Measurements from ENCODE around the gene HNRNPUL2. TPM values are rescaled to one million over a fixed set of nuclear protein-coding genes. Genes with fewer than 3 reads are reported as not detected.

Gene HNRNPUL2
- 10 to 100 TPM; 58.0 to 73.1 (median 69.3) TPM for total RNA-seq
- total RNA-seq (2013), result 26.3 TPM

GRCh38 chr11:62727165-62727871 lies at the start of gene HNRNPUL2:
Gene HNRNPUL2 (minus strand): TSS chr11:62727457. CDS start chr11:62727156, 301 bp downstream.
- peaks cover 44 to 60% of the 10 kb centered on the region in 2 donors for H3K4me1 Mint-ChIP-seq
- ATAC-seq (peak; percentile 82 to 91 (median 84)), DNase-seq (peak; percentile 97 to 100)
- peaks cover 32% of the 10 kb centered on the region for H3K36me3 ChIP-seq (ENCODE audit: control insufficient read depth, insufficient read depth, low read length)
- peak within 1 kb of the TSS; percentile 98 for H3K4me3 Mint-ChIP-seq
- peak within 1 kb of the TSS; percentile 88 for H3K27ac ChIP-seq (ENCODE audit: low read length)
- H3K4me1 ChIP-seq (ENCODE audit: control insufficient read depth, insufficient read depth, low read length), result peaks cover 44% of the 10 kb centered on the region
- WGBS (ENCODE audit: insufficient coverage), result under 1% methylated on average over 72 of the region's 72 CpGs
- peak within 1 kb of the TSS; percentile 99 for H3K27ac Mint-ChIP-seq
- no peaks in the 10 kb centered on the region for H3K9me3 ChIP-seq (ENCODE audit: control insufficient read depth, insufficient read depth, low read length)
- no peak for TF ChIP-seq CTCF (IDR thresholded peaks at IDR 0.05)
- peak within 1 kb of the TSS; percentile 91 for H3K4me3 ChIP-seq (ENCODE audit: low read length)
- intact Hi-C loops (cut with micrococcal nuclease), result loop anchor here (1.0 to 5.0 kb wide), 4 partner anchors 18 to 105 kb away; partner anchors contain the start of genes C11orf98, CSKMT, STX5 and TEX54
- H3K36me3 Mint-ChIP-seq, result peaks cover 15% of the 10 kb centered on the region
- H3K27me3 Mint-ChIP-seq (ENCODE audit: low read depth in 2 of 2), result no peaks in the 10 kb centered on the region
- no peaks in the 10 kb centered on the region for H3K27me3 ChIP-seq (ENCODE audit: control insufficient read depth, insufficient read depth, low read length)
- no peaks in the 10 kb centered on the region for H3K9me3 Mint-ChIP-seq

GRCh38 chr11:62775646-62776045 lies 48.4 kb upstream of the HNRNPUL2 start:
- H3K9me3 Mint-ChIP-seq, result no peaks in the 10 kb centered on the region
- no peaks in the 10 kb centered on the region for H3K36me3 Mint-ChIP-seq
- Histone ChIP-seq H3K27me3 (ENCODE audit: control insufficient read depth, insufficient read depth, low read length) (no peaks in the 10 kb centered on the region), H3K27ac (ENCODE audit: low read length) (no peak overlapping the region), H3K9me3 (ENCODE audit: control insufficient read depth, insufficient read depth, low read length) (no peaks in the 10 kb centered on the region), H3K4me3 (ENCODE audit: low read length) (no peak overlapping the region), H3K36me3 (ENCODE audit: control insufficient read depth, insufficient read depth, low read length) (peaks cover 7% of the 10 kb centered on the region), H3K4me1 (ENCODE audit: control insufficient read depth, insufficient read depth, low read length) (peaks cover 19% of the 10 kb centered on the region)
- ATAC-seq, result no peak
- intact Hi-C loops (cut with micrococcal nuclease), result no loop called here
- no peak overlapping the region for H3K4me3 Mint-ChIP-seq
- H3K4me1 Mint-ChIP-seq, result peaks cover 14 to 18% of the 10 kb centered on the region in 2 donors
- no peak for TF ChIP-seq CTCF (IDR thresholded peaks at IDR 0.05)
- no peak for DNase-seq
- WGBS (ENCODE audit: insufficient coverage), result 99% methylated on average over 17 of the region's 17 CpGs
- H3K27ac Mint-ChIP-seq, result peak overlapping the region in 1 of 2 donors; percentile 40
- no peaks in the 10 kb centered on the region for H3K27me3 Mint-ChIP-seq (ENCODE audit: low read depth in 2 of 2)

GRCh38 chr11:62774407-62774806 lies 47.1 kb upstream of the HNRNPUL2 start:
- H3K27ac ChIP-seq (ENCODE audit: low read length), result no peak overlapping the region
- no peaks in the 10 kb centered on the region for H3K36me3 Mint-ChIP-seq
- H3K9me3 Mint-ChIP-seq, result no peaks in the 10 kb centered on the region
- WGBS (ENCODE audit: insufficient coverage), result 92% methylated on average over 6 of the region's 6 CpGs
- no peak overlapping the region for H3K27ac Mint-ChIP-seq
- no peaks in the 10 kb centered on the region for H3K9me3 ChIP-seq (ENCODE audit: control insufficient read depth, insufficient read depth, low read length)
- DNase-seq (no peak), ATAC-seq (no peak)
- H3K27me3 ChIP-seq (ENCODE audit: control insufficient read depth, insufficient read depth, low read length), result no peaks in the 10 kb centered on the region
- H3K27me3 Mint-ChIP-seq (ENCODE audit: low read depth in 2 of 2), result no peaks in the 10 kb centered on the region
- H3K4me3 ChIP-seq (ENCODE audit: low read length), result no peak overlapping the region
- peaks cover 7% of the 10 kb centered on the region for H3K36me3 ChIP-seq (ENCODE audit: control insufficient read depth, insufficient read depth, low read length)
- no peak for TF ChIP-seq CTCF (IDR thresholded peaks at IDR 0.05)
- intact Hi-C loops (cut with micrococcal nuclease), result no loop called here
- H3K4me3 Mint-ChIP-seq, result no peak overlapping the region
- peaks cover 28% of the 10 kb centered on the region for H3K4me1 ChIP-seq (ENCODE audit: control insufficient read depth, insufficient read depth, low read length)
- peaks cover 17 to 29% of the 10 kb centered on the region in 2 donors for H3K4me1 Mint-ChIP-seq

Measured in natural killer cell (primary cell).